ENCODE data around the gene CD82. TPM values are rescaled to one million over a fixed set of nuclear protein-coding genes. Genes with fewer than 3 reads are reported as not detected.

The CD82 gene
- total RNA-seq, 1 donor from 2014 or later = 91.6 TPM

GRCh38 chr11:44529895-44530412 lies 35.5 kb upstream of the CD82 start:
- H3K27me3 ChIP-seq = no peaks in the 10 kb centered on the region
- H3K4me3 ChIP-seq = no peak overlapping the region
- intact Hi-C loops (cut with DNase I) = no loop called here
- no peaks in the 10 kb centered on the region for H3K9me3 ChIP-seq
- no peak overlapping the region for H3K27ac ChIP-seq
- H3K4me1 ChIP-seq = no peaks in the 10 kb centered on the region
- TF ChIP-seq POLR2A (IDR thresholded peaks at IDR 0.05) (no peak), POLR2AphosphoS5 (IDR thresholded peaks at IDR 0.05; ENCODE audit: insufficient read depth in 1 of 2, low read depth in 1 of 2) (no peak), CTCF (IDR thresholded peaks at IDR 0.05) (no peak)
- DNase-seq (ENCODE audit: extremely low spot score in 2 of 2) = no peak
- no peaks in the 10 kb centered on the region for H3K36me3 ChIP-seq

- Histone ChIP-seq H3K27ac (no peak overlapping the region), H3K9me3 (no peaks in the 10 kb centered on the region), H3K36me3 (no peaks in the 10 kb centered on the region), H3K4me1 (no peaks in the 10 kb centered on the region), H3K4me3 (no peak overlapping the region), H3K27me3 (no peaks in the 10 kb centered on the region)
- no peak for DNase-seq (ENCODE audit: extremely low spot score in 2 of 2)
- intact Hi-C loops (cut with DNase I) = no loop called here
- TF ChIP-seq POLR2A (IDR thresholded peaks at IDR 0.05) (no peak), POLR2AphosphoS5 (IDR thresholded peaks at IDR 0.05; ENCODE audit: insufficient read depth in 1 of 2, low read depth in 1 of 2) (no peak), CTCF (IDR thresholded peaks at IDR 0.05) (no peak)
Measured at GRCh38 chr11:44530413-44531115, 34.9 kb upstream of the CD82 start.

- Histone ChIP-seq H3K36me3 (no peaks in the 10 kb centered on the region), H3K4me3 (no peak overlapping the region), H3K9me3 (no peaks in the 10 kb centered on the region), H3K4me1 (no peaks in the 10 kb centered on the region), H3K27me3 (no peaks in the 10 kb centered on the region), H3K27ac (no peak overlapping the region)
- DNase-seq (ENCODE audit: extremely low spot score in 2 of 2) = no peak
- TF ChIP-seq POLR2AphosphoS5 (IDR thresholded peaks at IDR 0.05; ENCODE audit: insufficient read depth in 1 of 2, low read depth in 1 of 2) = no peak
- no peak for TF ChIP-seq POLR2A (IDR thresholded peaks at IDR 0.05)
- no peak for TF ChIP-seq CTCF (IDR thresholded peaks at IDR 0.05)
- intact Hi-C loops (cut with DNase I) = no loop called here
Measured at GRCh38 chr11:44531116-44531504, 34.4 kb upstream of the CD82 start.

- intact Hi-C loops (cut with DNase I) = no loop called here
- no peaks in the 10 kb centered on the region for H3K36me3 ChIP-seq
- no peak for DNase-seq (ENCODE audit: extremely low spot score in 2 of 2)
- H3K4me1 ChIP-seq = no peaks in the 10 kb centered on the region
- H3K27me3 ChIP-seq = no peaks in the 10 kb centered on the region
- H3K4me3 ChIP-seq = no peak overlapping the region
- H3K27ac ChIP-seq = no peak overlapping the region
- H3K9me3 ChIP-seq = no peaks in the 10 kb centered on the region
- TF ChIP-seq CTCF (IDR thresholded peaks at IDR 0.05) (no peak), POLR2A (IDR thresholded peaks at IDR 0.05) (no peak), POLR2AphosphoS5 (IDR thresholded peaks at IDR 0.05; ENCODE audit: insufficient read depth in 1 of 2, low read depth in 1 of 2) (no peak)
Measured at GRCh38 chr11:44531636-44532035, 33.8 kb upstream of the CD82 start.

- Histone ChIP-seq H3K36me3 (no peaks in the 10 kb centered on the region), H3K9me3 (no peaks in the 10 kb centered on the region), H3K4me3 (no peak overlapping the region), H3K27ac (no peak overlapping the region), H3K27me3 (no peaks in the 10 kb centered on the region), H3K4me1 (no peaks in the 10 kb centered on the region)
- TF ChIP-seq CTCF (IDR thresholded peaks at IDR 0.05) (no peak), POLR2AphosphoS5 (IDR thresholded peaks at IDR 0.05; ENCODE audit: insufficient read depth in 1 of 2, low read depth in 1 of 2) (no peak), POLR2A (IDR thresholded peaks at IDR 0.05) (no peak)
- no peak for DNase-seq (ENCODE audit: extremely low spot score in 2 of 2)
- intact Hi-C loops (cut with DNase I) = no loop called here
Measured at GRCh38 chr11:44532809-44533208, 32.7 kb upstream of the CD82 start.
